Ecto neural progenitor cell (in vitro differentiated cells): ENCODE results near the gene TBX1.
"Not testable (repeated sequence)": the region's sequence is repeated elsewhere in the genome, so short reads cannot be mapped to it uniquely, and the experiment has no call there.

Experiments used
- DNase-seq: peaks from one replicate; pipeline ENCODE4 v3.0.0-alpha.2; 2018; ENCODE audit warnings: low spot score

The TBX1 gene

DNA sequence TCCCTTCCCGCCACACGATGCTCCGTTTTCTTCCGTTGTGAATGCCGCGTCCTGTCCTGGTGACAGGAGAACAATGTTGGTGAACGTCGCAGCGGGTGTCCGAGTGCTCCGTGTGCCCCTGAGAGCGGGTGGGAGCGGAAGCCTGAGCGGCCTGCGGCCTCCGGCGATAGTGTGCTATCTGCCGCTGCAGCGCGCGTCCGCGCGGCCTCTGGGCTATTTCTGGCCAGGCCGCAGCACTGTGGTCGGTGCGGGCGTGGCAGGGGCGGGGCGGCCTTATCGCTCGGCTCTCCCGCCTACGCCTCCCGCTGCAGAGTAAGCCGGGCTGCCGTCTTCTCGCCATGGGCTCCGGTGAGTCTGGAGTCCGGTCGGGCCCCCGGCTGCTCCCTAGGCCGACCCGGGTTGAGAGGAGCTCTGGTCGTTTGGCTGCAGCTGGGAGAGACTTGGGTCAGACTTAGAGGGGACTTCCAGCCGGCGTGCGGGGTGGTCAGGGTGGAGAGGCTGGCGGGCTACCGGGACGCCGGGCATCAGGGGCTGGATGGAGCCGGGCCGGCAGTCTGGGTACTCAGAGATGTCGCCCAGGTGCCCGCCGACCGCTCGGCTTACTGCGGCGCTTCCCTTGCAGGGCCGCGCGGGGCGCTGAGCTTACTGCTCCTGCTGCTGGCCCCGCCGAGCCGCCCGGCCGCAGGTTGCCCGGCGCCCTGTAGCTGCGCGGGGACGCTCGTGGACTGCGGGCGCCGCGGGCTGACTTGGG, 37.2 kb upstream of the TBX1 start, which contains the start of gene GP1BB:
Gene GP1BB, plus strand, starts transcription at position 308 of the 751 bp plus-strand sequence. Its CDS starts 31 bp downstream, at position 339.
- peak; percentile 78 for DNase-seq

DNA sequence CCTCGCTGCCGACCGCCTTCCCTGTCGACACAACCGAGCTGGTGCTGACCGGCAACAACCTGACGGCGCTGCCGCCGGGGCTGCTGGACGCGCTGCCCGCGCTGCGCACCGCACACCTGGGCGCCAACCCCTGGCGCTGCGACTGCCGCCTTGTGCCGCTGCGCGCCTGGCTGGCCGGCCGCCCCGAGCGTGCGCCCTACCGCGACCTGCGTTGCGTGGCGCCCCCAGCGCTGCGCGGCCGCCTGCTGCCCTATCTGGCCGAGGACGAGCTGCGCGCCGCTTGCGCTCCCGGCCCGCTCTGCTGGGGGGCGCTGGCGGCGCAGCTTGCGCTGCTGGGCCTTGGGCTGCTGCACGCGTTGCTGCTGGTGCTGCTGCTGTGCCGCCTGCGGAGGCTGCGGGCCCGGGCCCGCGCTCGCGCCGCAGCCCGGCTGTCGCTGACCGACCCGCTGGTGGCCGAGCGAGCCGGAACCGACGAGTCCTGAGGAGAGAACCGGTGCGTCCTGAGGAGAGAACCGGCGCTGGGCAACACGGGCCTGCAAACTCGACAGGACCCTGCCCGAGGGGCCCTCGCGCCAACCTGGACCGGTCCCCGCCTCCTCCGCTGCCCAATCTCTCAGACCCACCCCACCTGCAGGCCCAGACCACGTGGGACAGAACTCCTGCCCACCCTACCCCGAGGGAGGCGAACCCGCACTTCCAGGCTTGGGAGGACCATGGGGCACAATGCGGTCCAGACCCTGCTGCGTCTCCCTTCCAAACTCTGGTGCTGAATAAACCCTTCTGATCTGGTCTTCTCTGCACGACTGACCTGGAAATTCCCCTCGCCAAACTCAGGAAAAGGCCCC, 36.4 kb upstream of the TBX1 start:
- DNase-seq, result peak; percentile 83

GRCh38 chr22:19724927-19725661, 35.5 kb upstream of the TBX1 start:
- DNase-seq, result no peak

DNA sequence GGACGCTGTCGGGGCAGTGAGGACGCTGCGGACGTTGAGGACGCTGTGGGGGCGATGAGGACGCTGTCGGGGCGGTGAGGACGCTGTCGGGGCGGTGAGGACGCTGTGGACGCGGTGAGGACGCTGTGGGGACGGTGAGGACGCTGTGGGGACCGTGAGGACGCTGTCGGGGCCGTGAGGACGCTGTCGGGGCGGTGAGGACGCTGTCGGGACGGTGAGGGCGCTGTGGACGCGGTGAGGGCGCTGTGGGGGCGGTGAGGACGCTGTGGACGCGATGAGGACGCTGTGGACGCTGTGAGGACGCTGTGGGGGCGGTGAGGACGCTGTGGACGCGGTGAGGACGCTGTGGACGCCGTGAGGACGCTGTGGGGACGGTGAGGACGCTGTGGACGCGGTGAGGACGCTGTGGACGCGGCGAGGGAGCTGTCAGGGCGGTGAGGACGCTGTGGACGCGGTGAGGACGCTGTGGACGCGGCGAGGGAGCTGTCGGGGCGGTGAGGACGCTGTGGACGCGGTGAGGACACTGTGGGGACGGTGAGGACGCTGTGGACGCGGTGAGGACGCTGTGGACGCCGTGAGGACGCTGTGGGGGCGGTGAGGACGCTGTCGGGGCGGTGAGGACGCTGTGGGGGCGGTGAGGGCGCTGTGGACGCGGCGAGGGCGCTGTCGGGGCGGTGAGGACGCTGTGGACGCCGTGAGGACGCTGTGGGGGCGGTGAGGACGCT, 34.4 kb upstream of the TBX1 start:
- not testable (repeated sequence) for DNase-seq

GRCh38 chr22:19727310-19728150, 33.0 kb upstream of the TBX1 start:
- no peak for DNase-seq

GRCh38 chr22:19728271-19728670, 32.3 kb upstream of the TBX1 start:
- DNase-seq, result no peak

GRCh38 chr22:19728836-19729235, 31.7 kb upstream of the TBX1 start:
- DNase-seq, result no peak

DNA sequence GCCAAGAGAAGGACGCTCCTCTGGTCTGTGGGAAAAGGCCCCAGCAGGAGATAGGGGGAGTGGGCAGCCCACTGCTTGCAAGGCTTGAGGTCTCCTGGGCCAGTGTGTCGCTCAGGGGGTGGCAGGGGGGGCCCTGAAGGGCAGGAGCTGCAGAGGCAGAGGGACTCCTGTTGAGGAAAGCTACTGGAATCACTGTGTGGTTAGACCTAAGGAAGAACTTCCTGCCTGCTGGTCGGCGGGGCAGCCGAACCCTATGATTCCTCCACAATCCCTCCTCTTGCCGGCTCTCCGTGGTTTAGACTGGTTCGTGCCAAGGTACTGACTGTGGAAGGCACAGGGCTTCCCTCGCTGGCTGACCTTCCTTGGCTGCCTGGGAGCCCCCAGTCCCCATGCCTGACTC, 31.1 kb upstream of the TBX1 start:
- no peak for DNase-seq

- no peak for DNase-seq
These were observed 30.4 kb upstream of the TBX1 start for GRCh38 chr22:19730198-19730597.

DNA sequence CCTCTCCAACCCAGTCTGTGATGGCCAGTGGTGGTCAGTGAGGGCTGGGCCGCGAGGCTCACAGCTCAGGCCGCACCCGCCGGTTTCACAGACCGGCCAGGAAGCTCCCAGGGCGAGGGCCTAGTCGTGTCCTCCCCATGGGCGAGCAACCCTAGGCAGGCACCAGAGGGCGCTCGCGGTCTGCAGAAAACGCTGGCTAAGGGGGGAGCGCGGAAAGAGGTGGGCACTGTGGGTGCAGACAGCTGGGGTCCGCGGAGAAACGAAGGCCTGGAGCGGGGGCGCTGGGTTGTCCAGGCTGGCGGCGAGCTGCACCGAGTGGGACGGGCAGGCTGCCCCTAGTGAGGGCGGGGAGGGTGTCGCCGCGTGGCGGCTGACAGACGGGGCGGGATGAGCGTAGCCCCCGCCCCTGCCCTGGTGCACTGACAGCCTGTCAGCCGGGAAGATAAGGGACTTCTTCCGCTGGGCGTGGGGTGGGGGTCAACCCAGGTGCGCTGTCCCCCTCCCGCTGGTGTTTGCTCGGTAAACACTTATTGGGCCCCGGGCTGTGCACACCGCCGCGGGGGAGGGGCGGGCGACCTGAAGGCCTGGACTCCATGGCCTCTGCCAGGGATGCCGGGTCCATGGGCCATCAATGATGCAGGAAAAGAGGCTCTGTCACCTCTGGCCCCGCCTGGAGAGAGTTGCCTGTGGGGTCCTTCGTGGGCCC, 29.8 kb upstream of the TBX1 start:
- peak; percentile 94 for DNase-seq

- no peak for DNase-seq
These were observed 29.0 kb upstream of the TBX1 start for GRCh38 chr22:19731361-19732135.

GRCh38 chr22:19732403-19733113, 28.0 kb upstream of the TBX1 start:
- DNase-seq, result no peak

DNA sequence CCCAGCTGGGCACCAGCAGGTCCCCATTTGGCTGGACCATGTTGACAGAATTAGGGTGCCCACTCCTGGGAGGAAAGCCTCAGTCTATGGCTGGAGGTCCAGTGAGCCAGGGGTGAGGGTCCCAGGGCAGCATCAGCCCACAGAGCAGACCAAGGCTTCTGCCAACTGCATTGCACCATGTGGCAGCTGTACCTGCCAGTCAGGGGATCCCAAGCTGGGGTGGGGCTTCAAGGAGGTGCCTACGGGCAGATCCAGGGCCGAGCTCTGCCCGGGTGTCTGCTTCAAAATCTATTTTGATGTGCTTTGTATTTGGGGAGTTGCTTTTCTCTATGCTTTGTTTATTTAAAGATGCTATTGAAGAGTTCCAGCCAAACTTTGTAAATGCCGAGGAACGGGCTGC, 26.8 kb upstream of the TBX1 start:
- no peak for DNase-seq

- DNase-seq, result no peak
These were observed 26.4 kb upstream of the TBX1 start for GRCh38 chr22:19734163-19734562.

DNA sequence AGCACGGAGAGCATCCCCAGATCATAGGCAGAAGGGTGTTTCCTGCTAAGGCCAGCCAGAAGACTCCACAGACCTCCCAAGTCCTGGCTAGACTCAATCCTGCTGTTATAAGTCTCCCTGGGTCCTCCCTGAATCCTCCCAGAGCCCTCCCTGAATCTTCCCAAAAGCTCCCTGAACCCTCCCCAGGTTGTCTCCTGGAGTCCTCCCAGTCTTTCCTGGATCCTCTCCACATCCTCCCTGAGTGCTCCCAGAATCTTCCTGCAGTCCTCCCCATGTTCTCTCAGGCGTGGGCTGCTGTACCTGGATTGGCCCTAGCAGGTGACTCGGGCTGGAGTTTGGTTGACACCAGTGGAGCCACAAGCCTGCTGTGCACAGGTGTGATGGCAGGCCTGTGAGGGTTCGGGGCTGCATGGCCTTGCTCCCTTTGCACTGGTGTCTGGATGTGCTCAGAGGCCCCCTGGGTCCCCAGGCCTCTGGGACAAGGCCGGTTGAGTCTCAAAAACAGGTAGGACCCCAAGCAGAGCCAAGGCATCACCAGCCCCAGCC, 25.7 kb upstream of the TBX1 start:
- DNase-seq, result no peak

GRCh38 chr22:19735665-19736510, 24.7 kb upstream of the TBX1 start:
- DNase-seq, result no peak

- DNase-seq, result no peak
These were observed 22.5 kb upstream of the TBX1 start for GRCh38 chr22:19737846-19738663.
